ENCODE data around the gene BTNL8. TPM values are rescaled to one million over a fixed set of nuclear protein-coding genes. Genes with fewer than 3 reads are reported as not detected.

Gene BTNL8
- total and polyA plus RNA-seq, 2 donors (not counting 3 experiments of a cell fraction or from before 2014, with no cell fraction given), result not detected

- no peaks in the 10 kb centered on the region for H3K9me1 ChIP-seq (replicated peaks; ENCODE audit: control insufficient read depth, extremely low read depth, insufficient read depth, low read length)
These were observed 10.8 kb downstream of the BTNL8 start for GRCh38 chr5:180909782-180910181.

More at GRCh38 chr5:180909782-180910181, 10.8 kb downstream of the BTNL8 start:
- intact Hi-C loops (cut with micrococcal nuclease), result no loop called here
- no peak overlapping the region for H3K9ac ChIP-seq (replicated peaks; ENCODE audit: extremely low read depth, insufficient read depth, low read length)
- no peak overlapping the region for H3K27ac ChIP-seq (ENCODE audit: insufficient read depth, low read depth, low read length)
- no peak overlapping the region for H3K4me2 ChIP-seq (ENCODE audit: insufficient read depth, low read length)
- no peak overlapping the region for H3K4me3 ChIP-seq (replicated peaks in 1 of 3; ENCODE audit: insufficient read depth in 1 of 3, low read depth in 1 of 3, low read length in 3 of 3)
- H3K27me3 ChIP-seq (ENCODE audit: control insufficient read depth in 2 of 2, insufficient read depth in 2 of 2, low read length in 2 of 2), result no peaks in the 10 kb centered on the region
- dilution Hi-C loops (cut with MboI; ENCODE audit: extremely low pct_ligation_motif_present, low sequenced_read_pairs), result no loop called here
- TF ChIP-seq EZH2 (IDR thresholded peaks at IDR 0.05; ENCODE audit: borderline replicate concordance, low read depth, low read length, severe bottlenecking) (no peak), POLR2A (IDR thresholded peaks at IDR 0.05; ENCODE audit: low read depth, low read length) (no peak), POLR2AphosphoS5 (IDR thresholded peaks at IDR 0.05; ENCODE audit: insufficient read depth, low read depth, low read length) (no peak), GATA2 (IDR thresholded peaks at IDR 0.05; ENCODE audit: insufficient read depth, insufficient read length, low read depth, low read length) (no peak), CTCF (IDR thresholded peaks at IDR 0.05; ENCODE audit: extremely low read depth in 1 of 2, insufficient read depth in 1 of 2, low read depth in 1 of 2, low read length in 2 of 2) (no peak), FOS (IDR thresholded peaks at IDR 0.05; ENCODE audit: borderline replicate concordance, insufficient read depth, low read length) (no peak), JUN (IDR thresholded peaks at IDR 0.05; ENCODE audit: borderline replicate concordance, insufficient read depth, insufficient read length, low read depth) (no peak), MAX (IDR thresholded peaks at IDR 0.05; ENCODE audit: insufficient read depth, insufficient read length) (no peak), MYC (IDR thresholded peaks at IDR 0.05; ENCODE audit: low read depth, low read length) (no peak)
- no peaks in the 10 kb centered on the region for H3K36me3 ChIP-seq (ENCODE audit: control insufficient read depth in 2 of 2, extremely low read depth in 1 of 2, insufficient read depth in 2 of 2, low read length in 2 of 2)
- no peaks in the 10 kb centered on the region for H4K20me1 ChIP-seq (replicated peaks; ENCODE audit: control insufficient read depth, extremely low read depth, insufficient read depth, low read length)
- ChIA-PET POLR2A (no interaction called here), CTCF (no interaction called here)
- no peak for DNase-seq (ENCODE audit: low read depth, low spot score)
- H2AFZ ChIP-seq (ENCODE audit: low read depth, low read length), result no peak overlapping the region
- H3K79me2 ChIP-seq (ENCODE audit: control insufficient read depth, insufficient read depth, low read length), result no peaks in the 10 kb centered on the region
- no TSS peak for BruUV-seq (replicated peaks)
- H3K4me1 ChIP-seq (ENCODE audit: control insufficient read depth, extremely low read depth, insufficient read depth, low read length), result no peaks in the 10 kb centered on the region
- no peak for FAIRE-seq
- no peaks in the 10 kb centered on the region for H3K9me3 ChIP-seq (replicated peaks; ENCODE audit: control insufficient read depth, insufficient read depth, low read length)
